Activated CD4-positive, alpha-beta memory T cell treated with anti-CD3 and anti-CD28 coated beads, Interleukin-2, amount 10 ng/mL, durations not matched to agents 7 days and 5 days (primary cell): ENCODE results near the gene MAD1L1. TPM values are rescaled to one million over a fixed set of nuclear protein-coding genes. Genes with fewer than 3 reads are reported as not detected.

Experiments used
- CTCF ChIA-PET: fragments of 350-600 bp; sonication (Branson Sonifier 250); formaldehyde crosslinking; loops from one replicate; lab custom pipeline; 2021; ENCODE audit warnings: antibody characterized with exemption, inconsistent platforms; lab: Charles Lee
- POLR2A ChIA-PET: fragments of 350-600 bp; sonication (Branson Sonifier 250); formaldehyde crosslinking; loops from one replicate; lab custom pipeline; 2021; ENCODE audit warnings: antibody characterized with exemption; lab: Charles Lee
- DNase-seq: peaks from one replicate; pipeline ENCODE4 v3.0.0-alpha.2; 2020
- H3K27ac Mint-ChIP-seq: one replicate; pipeline ENCODE4 v1.8.0; 2021; ENCODE audit warnings: mild to moderate bottlenecking, mixed read lengths
- H3K27me3 Mint-ChIP-seq: one replicate; pipeline ENCODE4 v1.8.0; 2021; ENCODE audit warnings: mixed read lengths
- H3K36me3 Mint-ChIP-seq: one replicate; pipeline ENCODE4 v1.8.0; 2021; ENCODE audit warnings: low read depth, mixed read lengths
- H3K4me1 Mint-ChIP-seq: one replicate; pipeline ENCODE4 v1.8.0; 2021; ENCODE audit warnings: mixed read lengths
- H3K4me3 Mint-ChIP-seq: one replicate; pipeline ENCODE4 v1.8.0; 2021; ENCODE audit warnings: mild to moderate bottlenecking, mixed read lengths
- H3K9me3 Mint-ChIP-seq: one replicate; pipeline ENCODE4 v1.8.0; 2021; ENCODE audit warnings: mixed read lengths
- total RNA-seq, 2 experiments: library from RNA; stranded (reverse); gene quantifications; one replicate each; pipeline ENCODE4 v1.2.3, GENCODE V29; 2021

The MAD1L1 gene
- total RNA-seq, 2 experiments from 2014 or later, result 120 to 136 TPM

DNA sequence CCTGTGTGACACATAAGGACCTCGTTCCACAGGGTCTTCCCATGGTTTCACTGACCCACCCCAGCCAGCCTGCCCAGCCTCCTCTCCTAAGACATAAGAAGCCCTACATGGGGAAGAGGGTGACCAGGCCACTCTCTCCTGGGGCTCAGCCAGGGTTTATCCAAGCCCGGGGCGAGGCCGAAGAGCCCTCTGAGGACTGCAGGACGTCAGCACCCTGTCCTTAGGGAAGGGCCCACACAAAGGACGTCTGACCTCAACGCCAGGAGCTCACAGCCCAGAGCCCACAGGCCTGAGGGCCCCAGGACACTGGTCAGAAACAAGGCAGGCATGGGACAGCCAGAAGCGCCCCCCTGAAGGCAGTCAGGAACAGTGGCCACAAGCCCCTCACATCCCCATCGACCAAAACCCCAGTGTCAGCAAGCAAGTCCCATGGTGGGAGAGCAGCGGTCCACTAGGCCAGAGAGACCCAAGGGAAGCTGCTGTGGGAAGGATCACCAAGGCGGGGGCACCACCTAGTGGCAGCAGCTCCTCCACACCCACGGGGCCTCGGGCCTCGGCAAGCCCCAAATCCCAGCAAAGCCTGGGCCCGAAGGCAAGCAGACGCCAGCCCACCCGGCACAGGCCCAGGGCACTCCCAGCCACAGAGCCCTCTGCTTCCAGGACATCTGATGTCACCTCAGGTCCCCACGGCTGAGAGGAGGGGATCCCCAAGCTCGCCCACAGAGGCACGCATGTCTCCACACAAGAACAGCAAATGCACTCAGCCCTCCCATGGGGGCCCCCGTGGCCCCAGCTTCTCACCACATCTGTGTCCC lies 23.4 kb downstream of the MAD1L1 start:
- peaks cover 32% of the 10 kb centered on the region for H3K36me3 Mint-ChIP-seq
- no peak overlapping the region for H3K27ac Mint-ChIP-seq
- CTCF ChIA-PET, result interaction anchor here (0.9 to 1.3 kb wide), 4 partner anchors 109 to 628 kb away, joined by 3 to 5 read pairs (median 3); no protein-coding TSS in a partner anchor
- no peaks in the 10 kb centered on the region for H3K27me3 Mint-ChIP-seq
- DNase-seq, result peak; percentile 50
- no peaks in the 10 kb centered on the region for H3K9me3 Mint-ChIP-seq
- H3K4me1 Mint-ChIP-seq, result peaks cover 10% of the 10 kb centered on the region
- POLR2A ChIA-PET, result no interaction called here
- no peak overlapping the region for H3K4me3 Mint-ChIP-seq

GRCh38 chr7:2208712-2209111 lies 24.0 kb downstream of the MAD1L1 start:
- H3K4me1 Mint-ChIP-seq, result peaks cover 3% of the 10 kb centered on the region
- DNase-seq, result no peak
- H3K27me3 Mint-ChIP-seq, result no peaks in the 10 kb centered on the region
- H3K27ac Mint-ChIP-seq, result no peak overlapping the region
- H3K4me3 Mint-ChIP-seq, result no peak overlapping the region
- no peaks in the 10 kb centered on the region for H3K9me3 Mint-ChIP-seq
- POLR2A ChIA-PET, result no interaction called here
- CTCF ChIA-PET, result interaction anchor here (1.3 kb wide), 1 partner anchor 140 kb away, joined by 5 read pairs; no protein-coding TSS in a partner anchor
- H3K36me3 Mint-ChIP-seq, result peaks cover 26% of the 10 kb centered on the region

- peaks cover 2% of the 10 kb centered on the region for H3K4me1 Mint-ChIP-seq
- DNase-seq, result no peak
- ChIA-PET CTCF (interaction anchor here (0.7 kb wide), 1 partner anchor 580 kb away, joined by 4 read pairs; no protein-coding TSS in a partner anchor), POLR2A (no interaction called here)
- H3K27me3 Mint-ChIP-seq, result no peaks in the 10 kb centered on the region
- H3K4me3 Mint-ChIP-seq, result no peak overlapping the region
- no peak overlapping the region for H3K27ac Mint-ChIP-seq
- no peaks in the 10 kb centered on the region for H3K9me3 Mint-ChIP-seq
- peaks cover 9% of the 10 kb centered on the region for H3K36me3 Mint-ChIP-seq
Measured at GRCh38 chr7:2205036-2205780, 27.5 kb downstream of the MAD1L1 start.

DNA sequence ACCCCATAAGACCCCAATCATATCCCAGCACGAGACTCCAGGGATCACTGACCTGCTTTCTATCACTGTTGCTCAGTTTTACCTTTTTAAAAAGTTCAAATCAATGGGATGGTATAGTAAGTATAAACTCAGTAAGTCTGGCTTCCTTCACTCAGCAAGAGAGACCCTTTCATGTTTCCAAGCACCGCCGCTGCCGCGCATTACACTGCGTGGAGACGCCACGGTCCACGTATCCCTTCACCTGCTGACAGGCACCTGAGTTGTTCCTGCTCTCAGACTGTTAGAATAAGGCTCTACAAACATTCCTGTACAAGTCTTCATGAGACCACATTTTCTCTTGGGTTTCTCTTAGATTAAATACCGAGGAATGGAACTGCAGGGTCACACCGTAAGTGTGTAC lies 28.3 kb downstream of the MAD1L1 start:
- POLR2A ChIA-PET, result no interaction called here

DNA sequence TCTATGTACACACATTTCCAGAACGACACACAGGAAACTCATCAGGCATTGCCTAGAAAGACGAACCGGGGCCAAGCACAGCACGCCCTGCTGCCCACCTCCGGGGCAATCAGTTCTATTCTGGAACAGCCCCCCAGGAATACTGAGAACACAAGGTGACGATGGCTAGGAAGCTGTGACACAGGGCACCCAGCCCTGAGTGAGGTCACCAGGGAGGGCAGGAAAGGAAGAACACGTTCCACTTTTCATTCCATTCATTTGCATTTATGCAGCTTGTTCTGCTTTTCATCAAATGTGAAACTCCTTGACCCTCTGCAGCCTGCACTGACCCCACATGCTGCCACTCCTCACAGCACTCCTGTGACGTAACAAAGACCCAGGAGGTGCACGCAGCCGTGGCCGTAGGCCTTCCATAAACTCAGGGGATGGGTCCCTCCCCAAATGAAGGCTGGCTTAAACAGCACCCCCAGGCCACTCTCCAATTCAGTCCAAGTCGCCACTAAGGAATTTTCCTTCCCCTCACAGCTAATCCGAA lies 28.9 kb downstream of the MAD1L1 start:
- Mint-ChIP-seq H3K4me3 (no peak overlapping the region), H3K36me3 (peaks cover 14% of the 10 kb centered on the region), H3K9me3 (no peaks in the 10 kb centered on the region), H3K4me1 (no peaks in the 10 kb centered on the region), H3K27me3 (no peaks in the 10 kb centered on the region), H3K27ac (no peak overlapping the region)
- ChIA-PET CTCF (interaction anchor here (0.6 to 1.7 kb wide), 2 partner anchors 9 to 18 kb away, joined by 4 read pairs; no protein-coding TSS in a partner anchor), POLR2A (no interaction called here)
- no peak for DNase-seq

More for the DNA sequence above, 28.3 kb downstream of the MAD1L1 start:
- no peaks in the 10 kb centered on the region for H3K4me1 Mint-ChIP-seq
- no peak overlapping the region for H3K27ac Mint-ChIP-seq
- CTCF ChIA-PET, result interaction anchor here (0.7 to 1.7 kb wide), 2 partner anchors 9 to 579 kb away, joined by 4 read pairs; no protein-coding TSS in a partner anchor
- peaks cover 11% of the 10 kb centered on the region for H3K36me3 Mint-ChIP-seq
- no peaks in the 10 kb centered on the region for H3K27me3 Mint-ChIP-seq
- no peaks in the 10 kb centered on the region for H3K9me3 Mint-ChIP-seq
- no peak for DNase-seq
- H3K4me3 Mint-ChIP-seq, result no peak overlapping the region

GRCh38 chr7:2202901-2203765 lies 29.6 kb downstream of the MAD1L1 start:
- peaks cover 11% of the 10 kb centered on the region for H3K36me3 Mint-ChIP-seq
- no peaks in the 10 kb centered on the region for H3K9me3 Mint-ChIP-seq
- H3K27ac Mint-ChIP-seq, result no peak overlapping the region
- CTCF ChIA-PET, result interaction anchor here (0.6 to 1.7 kb wide), 2 partner anchors 8 to 19 kb away, joined by 4 read pairs; no protein-coding TSS in a partner anchor
- no peak for DNase-seq
- no peak overlapping the region for H3K4me3 Mint-ChIP-seq
- H3K27me3 Mint-ChIP-seq, result no peaks in the 10 kb centered on the region
- H3K4me1 Mint-ChIP-seq, result no peaks in the 10 kb centered on the region
- POLR2A ChIA-PET, result no interaction called here

- ChIA-PET CTCF (no interaction called here), POLR2A (no interaction called here)
- Mint-ChIP-seq H3K4me3 (no peak overlapping the region), H3K27me3 (no peaks in the 10 kb centered on the region), H3K27ac (no peak overlapping the region), H3K9me3 (no peaks in the 10 kb centered on the region), H3K36me3 (peaks cover 12% of the 10 kb centered on the region), H3K4me1 (no peaks in the 10 kb centered on the region)
- DNase-seq, result no peak
Measured at GRCh38 chr7:2202361-2202761, 30.4 kb downstream of the MAD1L1 start.

- CTCF ChIA-PET, result no interaction called here
- POLR2A ChIA-PET, result no interaction called here
- no peaks in the 10 kb centered on the region for H3K4me1 Mint-ChIP-seq
- no peaks in the 10 kb centered on the region for H3K27me3 Mint-ChIP-seq
- H3K4me3 Mint-ChIP-seq, result no peak overlapping the region
- peaks cover 17% of the 10 kb centered on the region for H3K36me3 Mint-ChIP-seq
- DNase-seq, result no peak
- H3K27ac Mint-ChIP-seq, result no peak overlapping the region
- no peaks in the 10 kb centered on the region for H3K9me3 Mint-ChIP-seq
Measured at GRCh38 chr7:2201686-2202360, 30.9 kb downstream of the MAD1L1 start.

DNA sequence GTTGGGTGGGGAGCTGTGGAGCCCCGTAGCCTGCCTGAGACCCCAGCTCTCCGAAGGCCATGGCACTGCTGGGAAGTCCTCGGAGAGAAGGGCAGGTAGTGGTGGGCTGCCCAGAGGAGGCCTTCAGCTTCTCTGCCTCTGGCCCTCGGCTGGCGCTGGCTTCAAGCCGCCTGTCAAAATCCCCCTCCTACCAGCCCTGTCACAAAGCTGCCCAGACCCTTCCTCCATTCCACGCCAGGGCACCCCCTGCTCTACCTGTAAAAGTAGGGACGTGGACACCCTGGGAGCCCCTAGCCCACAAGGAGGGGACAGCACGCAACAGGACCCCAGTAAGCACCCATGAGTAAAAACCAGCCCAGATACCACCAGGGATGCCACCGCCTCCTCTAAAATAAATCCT lies 31.6 kb downstream of the MAD1L1 start:
- ChIA-PET CTCF (no interaction called here), POLR2A (no interaction called here)
- no peaks in the 10 kb centered on the region for H3K9me3 Mint-ChIP-seq
- peaks cover 24% of the 10 kb centered on the region for H3K36me3 Mint-ChIP-seq
- no peak overlapping the region for H3K27ac Mint-ChIP-seq
- H3K4me3 Mint-ChIP-seq, result no peak overlapping the region
- H3K4me1 Mint-ChIP-seq, result no peaks in the 10 kb centered on the region
- H3K27me3 Mint-ChIP-seq, result no peaks in the 10 kb centered on the region
- no peak for DNase-seq

DNA sequence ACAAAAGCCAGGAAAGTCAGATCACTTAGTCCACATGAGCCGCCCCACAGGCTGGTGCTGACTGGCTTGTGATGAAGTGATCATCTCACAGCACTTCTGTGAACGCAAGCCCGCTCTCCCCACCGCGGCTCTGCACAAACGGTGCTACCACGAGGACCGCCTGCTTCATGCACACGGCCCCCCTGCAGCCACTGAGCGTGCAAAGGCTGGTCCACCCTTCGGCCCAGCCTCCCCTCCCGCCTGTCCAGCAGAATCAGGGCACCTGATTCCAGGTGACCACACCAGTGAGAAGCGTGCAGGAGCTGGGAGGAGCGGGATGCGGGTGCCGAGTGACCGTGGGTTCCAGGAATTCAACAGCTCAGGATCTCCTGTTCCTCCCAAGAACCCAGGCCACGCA lies 32.2 kb downstream of the MAD1L1 start:
- peaks cover 30% of the 10 kb centered on the region for H3K36me3 Mint-ChIP-seq
- no peak overlapping the region for H3K27ac Mint-ChIP-seq
- no peaks in the 10 kb centered on the region for H3K27me3 Mint-ChIP-seq
- no peak for DNase-seq
- H3K4me3 Mint-ChIP-seq, result no peak overlapping the region
- CTCF ChIA-PET, result no interaction called here
- no peaks in the 10 kb centered on the region for H3K4me1 Mint-ChIP-seq
- POLR2A ChIA-PET, result no interaction called here
- no peaks in the 10 kb centered on the region for H3K9me3 Mint-ChIP-seq

DNA sequence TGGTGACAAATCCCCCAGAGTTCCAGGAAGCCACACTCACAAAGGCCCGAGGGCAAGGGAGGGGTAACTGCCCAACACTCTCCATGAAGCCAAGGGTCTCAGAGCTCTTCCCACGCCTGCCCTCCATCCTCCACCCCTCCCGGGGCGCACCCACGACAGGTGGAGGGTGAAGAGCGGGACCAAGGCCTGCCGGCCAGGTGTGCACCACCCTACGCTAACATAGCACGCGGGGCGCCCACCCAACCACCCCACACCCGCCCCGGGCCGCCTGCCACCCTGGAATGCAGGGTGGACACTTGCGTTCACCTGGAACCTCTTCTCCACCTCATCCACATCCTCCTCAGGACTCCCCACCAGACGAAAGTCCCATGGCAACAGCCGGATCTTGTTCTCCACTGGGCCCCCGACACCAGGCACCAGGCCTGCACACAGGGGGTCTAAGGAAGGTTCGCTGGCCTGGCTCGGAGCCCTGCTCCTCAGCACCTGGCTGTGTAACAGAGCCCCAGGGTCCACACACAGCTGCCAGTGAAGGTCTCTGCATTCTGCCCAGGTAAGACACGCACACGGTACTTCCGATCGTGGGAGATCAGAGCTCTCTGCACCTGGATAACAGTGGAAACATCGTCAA lies 32.7 kb downstream of the MAD1L1 start:
- Mint-ChIP-seq H3K36me3 (peaks cover 35% of the 10 kb centered on the region), H3K27ac (no peak overlapping the region), H3K4me1 (no peaks in the 10 kb centered on the region), H3K4me3 (no peak overlapping the region), H3K9me3 (peaks cover 2% of the 10 kb centered on the region), H3K27me3 (no peaks in the 10 kb centered on the region)
- DNase-seq, result no peak
- POLR2A ChIA-PET, result no interaction called here
- CTCF ChIA-PET, result no interaction called here

DNA sequence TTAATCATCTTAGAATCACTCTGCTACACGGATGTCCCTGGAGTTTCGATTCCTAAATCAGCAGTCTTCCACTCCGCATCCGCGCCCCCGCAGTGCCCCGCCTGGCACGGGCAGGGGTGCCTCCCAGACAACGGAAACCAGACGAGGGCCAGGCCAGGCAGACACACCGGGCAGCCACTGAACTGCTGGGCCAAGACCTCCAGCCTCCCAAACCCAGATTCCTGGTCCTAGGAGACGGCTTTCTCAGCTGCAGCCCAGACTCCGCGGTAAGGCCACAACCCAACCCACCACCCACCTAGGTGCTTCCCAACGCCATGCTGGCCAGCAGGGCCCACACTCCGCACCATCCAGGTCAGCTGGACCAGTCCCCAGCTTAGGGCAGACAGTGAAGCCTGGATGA lies 33.2 kb downstream of the MAD1L1 start:
- DNase-seq, result no peak
- peaks cover 36% of the 10 kb centered on the region for H3K36me3 Mint-ChIP-seq
- peaks cover 2% of the 10 kb centered on the region for H3K9me3 Mint-ChIP-seq
- ChIA-PET POLR2A (no interaction called here), CTCF (no interaction called here)
- H3K4me3 Mint-ChIP-seq, result no peak overlapping the region
- H3K27ac Mint-ChIP-seq, result no peak overlapping the region
- no peaks in the 10 kb centered on the region for H3K27me3 Mint-ChIP-seq
- no peaks in the 10 kb centered on the region for H3K4me1 Mint-ChIP-seq
